ENCODE data around the gene FOXN3. TPM values are rescaled to one million over a fixed set of nuclear protein-coding genes. Genes with fewer than 3 reads are reported as not detected.
"Not testable (repeated sequence)": the region's sequence is repeated elsewhere in the genome, so short reads cannot be mapped to it uniquely, and the experiment has no call there.

Gene FOXN3
- total and polyA plus RNA-seq, 10 donors: 9.2 to 121 (median 98.3) TPM

- DNase-seq: no peak
- Histone ChIP-seq H3K4me1 (no peaks in the 10 kb centered on the region), H3K36me3 (no peaks in the 10 kb centered on the region), H3K4me3 (no peak overlapping the region), H3K27me3 (replicated peaks in 1 of 7) (peaks cover 0 to 4% (median 0%) of the 10 kb centered on the region in 7 donors), H3K9me3 (peaks cover 0 to 5% (median under 1%) of the 10 kb centered on the region in 8 donors), H3K27ac (no peak overlapping the region)
- TF ChIP-seq POLR2AphosphoS5 (IDR thresholded peaks at IDR 0.05) (no peak), CTCF (IDR thresholded peaks at IDR 0.05 in 8 of 11, conservative IDR thresholded peaks at IDR 0.05 in 3 of 11) (no peak), POLR2A (IDR thresholded peaks at IDR 0.05) (no peak)
- intact Hi-C loops (cut with DNase I; ENCODE audit: low total_unique reads): no loop called here
These were observed 302.9 kb downstream of the FOXN3 start for GRCh38 chr14:89114109-89114508.

GRCh38 chr14:89112720-89113119, 304.3 kb downstream of the FOXN3 start:
- no peak for TF ChIP-seq POLR2A (IDR thresholded peaks at IDR 0.05)
- no peak for TF ChIP-seq CTCF (IDR thresholded peaks at IDR 0.05 in 8 of 11, conservative IDR thresholded peaks at IDR 0.05 in 3 of 11)
- TF ChIP-seq POLR2AphosphoS5 (IDR thresholded peaks at IDR 0.05): no peak
- peaks cover 0 to 4% (median 0%) of the 10 kb centered on the region in 7 donors for H3K27me3 ChIP-seq (replicated peaks in 1 of 7)
- H3K4me1 ChIP-seq: no peaks in the 10 kb centered on the region
- no peaks in the 10 kb centered on the region for H3K9me3 ChIP-seq
- WGBS, 5 donors: 91 to 97% (median 93%) methylated on average over 18 of the region's 18 CpGs
- no peak overlapping the region for H3K4me3 ChIP-seq
- no peak for DNase-seq
- no peaks in the 10 kb centered on the region for H3K36me3 ChIP-seq
- intact Hi-C loops (cut with DNase I; ENCODE audit: low total_unique reads): no loop called here
- no peak overlapping the region for H3K27ac ChIP-seq

- H3K4me1 ChIP-seq; DNase-seq; H3K36me3 ChIP-seq; intact Hi-C loops (cut with DNase I; ENCODE audit: low total_unique reads); H3K27ac ChIP-seq; H3K4me3 ChIP-seq; H3K27me3 ChIP-seq (replicated peaks in 1 of 7); H3K9me3 ChIP-seq: not testable (repeated sequence)
- WGBS, 5 donors: 87 to 92% (median 90%) methylated on average over 15 to 25 of the region's 25 CpGs
These were observed 305.1 kb downstream of the FOXN3 start for GRCh38 chr14:89111766-89112543.

- H3K4me3 ChIP-seq; H3K36me3 ChIP-seq; H3K27ac ChIP-seq; H3K27me3 ChIP-seq (replicated peaks in 1 of 7); H3K4me1 ChIP-seq; H3K9me3 ChIP-seq; DNase-seq; intact Hi-C loops (cut with DNase I; ENCODE audit: low total_unique reads): not testable (repeated sequence)
- WGBS, 5 donors: 91 to 99% (median 94%) methylated on average over 10 to 13 of the region's 13 CpGs
These were observed 305.8 kb downstream of the FOXN3 start for GRCh38 chr14:89111232-89111631.

- WGBS, 5 donors: 67 to 82% (median 79%) methylated on average over 4 to 9 of the region's 9 CpGs
- no peak for DNase-seq
- Histone ChIP-seq H3K36me3 (no peaks in the 10 kb centered on the region), H3K27ac (no peak overlapping the region), H3K9me3 (no peaks in the 10 kb centered on the region), H3K27me3 (replicated peaks in 1 of 7) (no peaks in the 10 kb centered on the region), H3K4me3 (no peak overlapping the region), H3K4me1 (no peaks in the 10 kb centered on the region)
- TF ChIP-seq CTCF (IDR thresholded peaks at IDR 0.05 in 8 of 11, conservative IDR thresholded peaks at IDR 0.05 in 3 of 11) (no peak), POLR2A (IDR thresholded peaks at IDR 0.05) (no peak), POLR2AphosphoS5 (IDR thresholded peaks at IDR 0.05) (no peak)
- intact Hi-C loops (cut with DNase I; ENCODE audit: low total_unique reads): no loop called here
These were observed 306.9 kb downstream of the FOXN3 start for GRCh38 chr14:89110110-89110509.
